ENCODE data around the gene UAP1L1.
A peak's percentile ranks its signal among the peaks of the same experiment; 100 is the strongest.

Gene UAP1L1

GRCh38 chr9:137042751-137043727 is 34.3 kb upstream of the UAP1L1 start:
- no peak for DNase-seq

- DNase-seq, result no peak
Observed at GRCh38 chr9:137044037-137044436, 33.3 kb upstream of the UAP1L1 start.

- DNase-seq, result no peak
Observed at GRCh38 chr9:137044502-137045177, 32.7 kb upstream of the UAP1L1 start.

- peak; percentile 44 for DNase-seq
Observed at GRCh38 chr9:137045294-137046087, 31.8 kb upstream of the UAP1L1 start.

GRCh38 chr9:137046088-137046787 is 31.1 kb upstream of the UAP1L1 start, which contains the start of gene NPDC1:
Gene NPDC1, minus strand, starts transcription at chr9:137046177. Its CDS starts 188 bp downstream, at chr9:137045989.
- peak; percentile 89 for DNase-seq

- no peak for DNase-seq
Observed at GRCh38 chr9:137048655-137049543, 28.4 kb upstream of the UAP1L1 start.

- DNase-seq, result peak; percentile 85
Observed at GRCh38 chr9:137049544-137050449, 27.5 kb upstream of the UAP1L1 start.

GRCh38 chr9:137050570-137050969 is 26.7 kb upstream of the UAP1L1 start:
- no peak for DNase-seq

GRCh38 chr9:137051145-137051724 is 26.1 kb upstream of the UAP1L1 start:
- DNase-seq, result no peak

- DNase-seq, result no peak
Observed at GRCh38 chr9:137052293-137052692, 25.0 kb upstream of the UAP1L1 start.

- no peak for DNase-seq
Observed at GRCh38 chr9:137052998-137053943, 24.0 kb upstream of the UAP1L1 start.

- DNase-seq, result peak; percentile 37
Observed at GRCh38 chr9:137053944-137054931, 23.1 kb upstream of the UAP1L1 start, which contains the start of gene ENTPD2. Gene ENTPD2, minus strand, starts transcription at chr9:137054061. Its CDS starts 64 bp downstream, at chr9:137053997.

- DNase-seq, result no peak
Observed at GRCh38 chr9:137054932-137055384, 22.4 kb upstream of the UAP1L1 start.

GRCh38 chr9:137055385-137056364 is 21.6 kb upstream of the UAP1L1 start:
- DNase-seq, result no peak

GRCh38 chr9:137056739-137057415 is 20.4 kb upstream of the UAP1L1 start:
- no peak for DNase-seq
